Kidney (tissue), 14 donors: ENCODE measurements around the gene RTP3. TPM values are rescaled to one million over a fixed set of nuclear protein-coding genes. Genes with fewer than 3 reads are reported as not detected.
"Not testable (repeated sequence)": the region's sequence is repeated elsewhere in the genome, so short reads cannot be mapped to it uniquely, and the experiment has no call there.

Experiments
- DNase-seq, 5 donors: peaks; one replicate each; pipeline ENCODE4 v3.0.0-alpha.2; 2013 to 2020
- FAIRE-seq: peaks from 2 replicates; lab custom pipeline; 2012; peaks lifted over from hg19 to GRCh38; lab: Jason Lieb, UNC
- H3K27ac ChIP-seq, 2 donors: one replicate each; pipeline ENCODE4 v1.7.0; 2013; ENCODE audit warnings: low read depth in 2 of 2, low read length in 2 of 2, inconsistent platforms in 1 of 2
- H3K27me3 ChIP-seq: one replicate; pipeline ENCODE4 v1.7.1; 2013; ENCODE audit warnings: low read length, inconsistent platforms; ENCODE audit not compliant: control insufficient read depth, insufficient read depth
- H3K36me3 ChIP-seq, 3 donors: one replicate each; pipeline versions ENCODE4 v1.7.0 to v1.7.1; 2013; ENCODE audit warnings: low read length in 3 of 3, control low read depth in 1 of 3, inconsistent platforms in 1 of 3; ENCODE audit not compliant: insufficient read depth in 3 of 3, control insufficient read depth in 2 of 3
- H3K4me1 ChIP-seq, 3 donors: one replicate each; pipeline versions ENCODE4 v1.7.0 to v1.7.1; 2013; ENCODE audit warnings: low read length in 3 of 3, inconsistent platforms in 1 of 3, low read depth in 1 of 3; ENCODE audit not compliant: control insufficient read depth in 2 of 3, insufficient read depth in 2 of 3
- H3K4me3 ChIP-seq, 3 donors: one replicate each; pipeline versions ENCODE4 v1.7.0 to v1.8.1; 2013; ENCODE audit warnings: low read length in 3 of 3, control low read depth in 1 of 3, inconsistent platforms in 1 of 3
- H3K9ac ChIP-seq, 3 donors: one replicate each; pipeline versions ENCODE4 v1.7.0 to v1.7.1; 2013; ENCODE audit warnings: low read length in 3 of 3, control low read depth in 1 of 3, inconsistent platforms in 1 of 3
- H3K9me3 ChIP-seq, 3 donors: one replicate each; pipeline versions ENCODE4 v1.7.0 to v1.7.1; 2013; ENCODE audit warnings: low read length in 3 of 3, control low read depth in 1 of 3, inconsistent platforms in 1 of 3; ENCODE audit not compliant: control insufficient read depth in 2 of 3, insufficient read depth in 1 of 3
- intact Hi-C: fragments of 100-400 bp; cut with DNase I; formaldehyde crosslinking; loops from one replicate; pipeline ENCODE4 v1.11.1; 2022
- polyA plus RNA-seq: library from polyadenylated mRNA; stranded (reverse); fragments of 350-450 nt; fragmentation: Illumina TruSeq; extraction: RNeasy Lipid Tissue Mini Kit (QIAGEN cat#74804); gene quantifications from one replicate; pipeline ENCODE4 v1.2.3, GENCODE V29; 2014; ENCODE audit warnings: low read depth, low replicate concordance; ENCODE audit not compliant: insufficient read depth
- total RNA-seq: library from RNA; stranded (reverse); fragmentation: NEBNext Ultra II Directional; extraction: Animal tissue kit (Norgen Biotek cat#: 25700); gene quantifications from one replicate; pipeline ENCODE4 v1.2.1, GENCODE V29; 2021
- TF ChIP-seq, protein P1 (sequence below): IDR thresholded peaks from 3 replicates; pipeline ENCODE4 v1.5.1; 2012; ENCODE audit warnings: mild to moderate bottlenecking, moderate library complexity, borderline replicate concordance; ENCODE audit not compliant: insufficient read depth; ENCODE audit errors: extremely low read depth
- donor health status: control.
- donor health status: control.
- donor health status: control.
- donor health status: control.
- donor health status: control.
- donor health status: DM: yes; HTN: yes; CAD: no.
- donor health status: Normal renal cell carcinoma (clear cell type).

RTP3 gene
- total and polyA plus RNA-seq, 2 donors from 2014 or later = 0.30 TPM; not detected in 1

DNA sequence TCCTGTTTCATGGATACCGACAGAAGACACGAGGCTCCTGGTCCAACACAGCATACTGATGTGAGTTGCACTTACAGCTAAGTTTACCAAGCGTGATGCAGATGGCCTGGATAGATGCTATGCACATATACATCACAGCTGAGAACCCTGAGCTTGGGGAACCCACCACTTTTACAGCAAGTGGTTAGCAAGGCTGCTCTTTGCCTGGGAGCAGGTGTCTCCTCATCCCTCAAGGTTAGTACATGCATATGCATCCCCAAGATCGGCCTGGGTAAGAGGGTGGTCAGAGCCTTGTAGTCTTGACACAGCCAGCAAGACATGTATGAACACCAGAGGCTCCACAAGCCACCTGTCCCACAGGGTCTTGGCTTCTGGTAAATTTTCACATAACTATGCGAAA, 40.0 kb downstream of the RTP3 start:
- Histone ChIP-seq H3K4me3 (no peak overlapping the region), H3K36me3 (no peaks in the 10 kb centered on the region), H3K9ac (no peak overlapping the region), H3K27me3 (no peaks in the 10 kb centered on the region), H3K4me1 (peaks cover 0 to 3% (median 0%) of the 10 kb centered on the region in 3 donors), H3K27ac (no peak overlapping the region), H3K9me3 (no peaks in the 10 kb centered on the region)
- TF ChIP-seq, protein P1, sequence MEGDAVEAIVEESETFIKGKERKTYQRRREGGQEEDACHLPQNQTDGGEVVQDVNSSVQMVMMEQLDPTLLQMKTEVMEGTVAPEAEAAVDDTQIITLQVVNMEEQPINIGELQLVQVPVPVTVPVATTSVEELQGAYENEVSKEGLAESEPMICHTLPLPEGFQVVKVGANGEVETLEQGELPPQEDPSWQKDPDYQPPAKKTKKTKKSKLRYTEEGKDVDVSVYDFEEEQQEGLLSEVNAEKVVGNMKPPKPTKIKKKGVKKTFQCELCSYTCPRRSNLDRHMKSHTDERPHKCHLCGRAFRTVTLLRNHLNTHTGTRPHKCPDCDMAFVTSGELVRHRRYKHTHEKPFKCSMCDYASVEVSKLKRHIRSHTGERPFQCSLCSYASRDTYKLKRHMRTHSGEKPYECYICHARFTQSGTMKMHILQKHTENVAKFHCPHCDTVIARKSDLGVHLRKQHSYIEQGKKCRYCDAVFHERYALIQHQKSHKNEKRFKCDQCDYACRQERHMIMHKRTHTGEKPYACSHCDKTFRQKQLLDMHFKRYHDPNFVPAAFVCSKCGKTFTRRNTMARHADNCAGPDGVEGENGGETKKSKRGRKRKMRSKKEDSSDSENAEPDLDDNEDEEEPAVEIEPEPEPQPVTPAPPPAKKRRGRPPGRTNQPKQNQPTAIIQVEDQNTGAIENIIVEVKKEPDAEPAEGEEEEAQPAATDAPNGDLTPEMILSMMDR = no peak
- no peak for FAIRE-seq
- no peak for DNase-seq
- intact Hi-C loops = no loop called here

DNA sequence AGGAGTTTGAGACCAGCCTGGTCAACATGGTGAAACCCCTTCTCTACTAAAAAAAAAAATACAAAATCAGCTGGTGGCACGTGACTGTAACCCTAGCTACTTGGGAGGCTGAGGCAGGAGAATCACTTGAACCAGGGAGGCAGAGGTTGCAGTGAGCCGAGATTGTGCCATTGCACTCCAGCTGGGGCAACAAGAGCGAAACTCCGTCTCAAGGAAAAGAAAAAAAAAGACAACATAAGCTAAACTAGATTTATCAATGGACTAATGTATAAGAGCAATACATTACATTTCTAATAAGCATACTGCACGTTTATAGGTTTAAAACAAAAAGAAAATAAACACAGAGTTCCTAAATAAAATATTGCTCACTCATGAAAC, 40.6 kb downstream of the RTP3 start:
- H3K9ac ChIP-seq, intact Hi-C loops, H3K27me3 ChIP-seq, FAIRE-seq, H3K4me3 ChIP-seq, H3K27ac ChIP-seq, H3K9me3 ChIP-seq, DNase-seq, H3K4me1 ChIP-seq, H3K36me3 ChIP-seq: not testable (repeated sequence)

DNA sequence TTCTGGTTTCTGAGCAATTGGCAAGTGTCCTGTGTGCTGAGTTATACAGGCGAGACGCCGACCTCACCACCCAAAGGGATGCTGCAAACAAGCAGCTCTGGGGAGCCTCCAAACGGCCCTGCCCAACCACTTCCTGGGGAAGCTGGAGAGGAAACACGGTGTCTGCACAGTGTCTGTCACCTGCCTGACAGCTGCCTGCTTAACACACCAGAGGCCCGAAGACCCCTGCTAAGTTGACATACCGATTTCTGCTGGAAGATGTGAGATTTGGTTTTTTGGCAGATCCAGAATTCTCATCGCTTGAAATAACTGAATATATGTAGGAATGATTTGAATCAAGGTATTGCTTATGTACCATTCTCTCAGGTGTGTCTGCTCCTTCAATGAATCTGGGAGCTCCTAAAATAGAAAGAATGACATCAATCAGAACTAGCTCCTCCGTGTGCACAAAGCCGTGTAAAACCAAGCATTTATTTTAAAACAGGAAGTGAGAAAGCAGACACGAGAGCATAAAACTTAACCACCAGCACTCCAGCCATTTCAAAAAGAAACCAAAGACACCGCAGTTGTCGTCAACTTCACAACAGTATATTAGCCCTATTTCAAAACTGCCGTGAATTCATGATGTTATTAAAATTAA, 41.1 kb downstream of the RTP3 start:
- H3K27me3 ChIP-seq = no peaks in the 10 kb centered on the region
- TF ChIP-seq, protein P1 = no peak
- intact Hi-C loops = no loop called here
- peaks cover 0 to 3% (median 0%) of the 10 kb centered on the region in 3 donors for H3K4me1 ChIP-seq
- H3K36me3 ChIP-seq = no peaks in the 10 kb centered on the region
- DNase-seq (peak in 3 of 5 donors; percentile 9 to 87 (median 23)), FAIRE-seq (no peak)
- no peaks in the 10 kb centered on the region for H3K9me3 ChIP-seq
- H3K4me3 ChIP-seq = peak overlapping the region in 1 of 3 donors; percentile 14
- H3K9ac ChIP-seq = no peak overlapping the region
- no peak overlapping the region for H3K27ac ChIP-seq

DNA sequence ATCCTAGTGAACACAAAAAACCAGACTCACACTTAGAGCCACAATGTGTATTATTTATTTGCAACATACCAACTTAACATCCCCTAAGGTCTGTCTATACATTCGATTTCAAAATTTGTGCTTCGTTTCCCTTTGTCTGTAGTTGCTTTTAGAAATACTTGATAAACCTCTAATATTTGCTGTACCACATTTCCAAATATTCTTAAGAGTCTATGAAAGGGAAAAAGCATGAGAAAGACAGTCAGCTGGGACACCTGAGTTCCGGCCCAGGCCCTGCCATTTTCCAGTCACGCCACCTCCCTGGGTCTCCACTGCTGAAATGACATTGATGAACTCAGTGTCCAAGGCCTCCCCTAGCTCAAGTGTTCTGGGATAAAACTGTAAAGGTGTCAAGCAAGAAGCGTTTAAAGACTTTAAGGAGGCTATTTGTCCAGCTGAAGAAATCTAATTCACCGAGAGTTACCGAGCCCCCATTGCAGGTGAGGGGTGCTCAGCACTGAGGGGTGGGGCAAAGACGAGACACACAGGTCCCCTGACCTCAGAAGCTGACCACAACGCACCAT, 41.7 kb downstream of the RTP3 start:
- Histone ChIP-seq H3K9ac (no peak overlapping the region), H3K36me3 (no peaks in the 10 kb centered on the region), H3K4me3 (peak overlapping the region in 1 of 3 donors; percentile 14), H3K9me3 (no peaks in the 10 kb centered on the region), H3K4me1 (peaks cover 0 to 3% (median 0%) of the 10 kb centered on the region in 3 donors), H3K27me3 (no peaks in the 10 kb centered on the region), H3K27ac (no peak overlapping the region)
- DNase-seq (no peak), FAIRE-seq (no peak)
- intact Hi-C loops = no loop called here
- TF ChIP-seq, protein P1 = no peak
